ENCODE measurements around the gene KIF1A.

- TF ChIP-seq CTCF (conservative IDR thresholded peaks at IDR 0.05; ENCODE audit: low read depth, low read length) (no peak), EZH2 (IDR thresholded peaks at IDR 0.05; ENCODE audit: low read length, unreplicated experiment) (no peak)
These were observed 7.7 kb downstream of the KIF1A start for GRCh38 chr2:240812301-240812680.
